HG02642 (cell line): ENCODE measurements around the gene ZPLD1.

Experiments used
- ATAC-seq: cut with Tn5 transposase; IDR thresholded peaks from one replicate; pipeline ENCODE4 v1.9.1; 2021; ENCODE audit warnings: mild to moderate bottlenecking; ENCODE audit not compliant: unreplicated experiment, poor library complexity

ZPLD1 gene

DNA sequence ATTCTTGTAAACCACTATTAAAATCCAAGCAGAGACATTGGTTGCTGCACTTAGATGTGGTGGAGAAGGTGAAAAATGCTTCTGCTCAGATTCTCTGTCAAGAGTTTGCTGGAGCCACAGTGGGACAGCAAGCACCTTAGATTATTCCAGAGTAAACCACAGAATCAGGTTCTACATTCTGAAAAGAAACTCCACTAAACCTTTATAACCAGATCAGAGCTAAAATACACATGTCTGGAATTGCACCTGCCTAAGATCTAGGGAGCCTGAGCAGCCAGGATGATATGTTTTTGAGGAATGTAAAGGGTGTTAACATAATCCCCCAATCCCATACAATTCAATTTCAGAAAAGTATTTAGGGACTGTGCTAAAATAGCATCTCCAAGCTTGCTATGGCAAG is at the start of gene ZPLD1:
Gene ZPLD1, plus strand, starts transcription at position 301 of the 400 bp plus-strand sequence. CDS start 3,473 bp downstream, outside the sequence.
- no peak for ATAC-seq

DNA sequence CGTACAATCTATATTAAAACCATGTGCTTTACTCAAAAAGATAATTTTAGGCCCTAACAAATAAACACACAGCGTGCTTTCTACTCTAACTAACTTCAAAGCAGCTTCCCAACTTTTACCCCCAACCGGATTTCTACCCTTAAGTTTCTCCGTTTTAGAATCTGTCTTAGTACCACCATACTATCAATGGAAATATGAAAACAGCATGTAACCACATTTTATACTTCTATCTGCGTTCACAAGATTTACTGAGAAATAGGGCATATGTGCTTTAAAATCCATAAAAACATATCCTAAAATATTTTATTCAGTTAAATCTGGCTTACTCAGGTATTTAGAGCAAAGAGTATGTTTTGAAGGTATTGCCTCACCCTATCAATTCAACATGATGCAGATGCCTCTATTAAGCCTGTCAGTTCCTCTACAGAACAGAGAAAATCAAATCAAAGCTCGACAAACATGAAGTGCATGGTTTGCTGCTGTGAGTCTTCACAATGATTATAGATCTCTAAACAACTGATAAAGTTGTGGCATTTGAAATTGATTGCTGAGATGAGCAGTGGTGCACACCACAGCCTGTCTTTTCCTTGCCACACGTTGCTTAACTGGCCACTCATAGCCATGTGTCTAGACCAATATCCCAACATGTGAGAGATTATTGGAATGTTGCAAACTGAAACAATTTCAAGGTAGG is 44.5 kb upstream of the ZPLD1 start:
- no peak for ATAC-seq

DNA sequence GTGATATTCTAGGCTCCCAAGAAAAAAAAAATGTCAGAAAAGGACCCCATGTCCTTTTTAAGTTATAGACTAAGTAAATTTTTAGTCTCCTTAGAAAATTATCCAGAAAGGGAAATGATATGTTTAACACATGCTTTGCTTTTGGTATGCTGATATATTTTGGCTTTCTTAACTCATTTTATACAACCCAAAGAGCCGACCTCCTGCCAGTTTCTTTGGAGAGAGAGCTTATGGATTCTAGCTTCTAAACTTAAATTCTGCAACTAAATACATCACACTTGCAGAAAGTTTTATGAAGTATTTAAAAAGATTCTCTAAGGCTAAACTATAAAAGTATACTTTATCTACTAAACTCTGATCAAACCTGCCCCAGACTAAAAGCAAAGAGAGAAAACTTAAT is 43.9 kb upstream of the ZPLD1 start:
- no peak for ATAC-seq

DNA sequence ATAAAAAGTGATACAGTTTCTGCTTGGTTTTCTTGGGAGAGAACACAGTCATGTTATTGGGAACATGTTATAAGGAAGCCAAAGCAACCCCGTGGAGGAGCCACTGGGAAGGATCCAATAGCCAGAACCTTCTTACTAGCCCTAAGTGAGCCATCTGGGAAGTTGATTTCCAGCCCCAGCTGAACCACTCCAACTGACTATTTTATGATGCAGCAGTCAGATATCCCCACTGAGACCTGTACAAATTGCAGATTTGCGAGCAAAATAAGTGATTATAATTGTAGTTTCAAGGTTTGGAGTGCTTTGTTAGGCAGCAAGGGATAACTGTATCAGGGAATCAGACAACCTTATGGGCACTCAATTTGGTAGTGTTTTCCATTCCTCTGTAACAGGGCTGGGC is 43.3 kb upstream of the ZPLD1 start:
- no peak for ATAC-seq

DNA sequence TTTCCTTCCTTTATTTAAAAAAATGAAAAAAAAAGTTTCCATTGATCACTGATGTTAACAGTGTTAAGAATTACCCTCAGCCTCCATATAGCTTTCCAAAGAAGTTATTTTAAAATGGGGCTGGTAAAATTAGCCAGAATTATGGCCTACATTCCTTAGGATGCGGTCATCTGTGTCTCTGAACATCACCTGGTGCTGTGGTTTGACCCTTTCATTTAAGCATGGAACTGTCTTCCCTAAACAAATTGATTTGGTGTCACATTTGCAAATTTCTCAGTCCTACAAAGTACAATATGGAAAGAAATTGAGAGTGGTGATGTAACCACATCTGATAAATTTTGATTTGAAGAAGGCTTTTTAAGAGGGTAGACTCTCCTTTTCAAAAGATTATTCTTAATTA is 40.3 kb upstream of the ZPLD1 start:
- no peak for ATAC-seq

DNA sequence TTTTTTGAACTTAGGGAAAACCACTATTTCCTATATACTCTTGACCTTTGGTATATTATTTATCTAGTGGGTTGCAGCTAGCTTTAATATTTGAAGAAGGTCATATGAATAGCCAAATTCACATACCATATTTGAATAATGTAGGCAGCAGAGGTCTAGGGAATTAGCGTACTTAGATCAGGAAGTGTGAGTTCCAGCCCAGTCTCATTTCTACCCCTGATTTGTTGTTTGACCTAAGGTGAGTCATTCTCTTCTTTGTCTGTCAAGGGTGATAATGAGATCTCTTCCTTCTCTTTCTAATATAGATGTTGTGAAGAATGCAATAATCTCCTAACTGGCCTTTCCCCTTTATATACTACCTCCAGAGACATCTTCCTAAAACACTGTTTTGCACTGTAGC is 36.6 kb upstream of the ZPLD1 start:
- no peak for ATAC-seq

DNA sequence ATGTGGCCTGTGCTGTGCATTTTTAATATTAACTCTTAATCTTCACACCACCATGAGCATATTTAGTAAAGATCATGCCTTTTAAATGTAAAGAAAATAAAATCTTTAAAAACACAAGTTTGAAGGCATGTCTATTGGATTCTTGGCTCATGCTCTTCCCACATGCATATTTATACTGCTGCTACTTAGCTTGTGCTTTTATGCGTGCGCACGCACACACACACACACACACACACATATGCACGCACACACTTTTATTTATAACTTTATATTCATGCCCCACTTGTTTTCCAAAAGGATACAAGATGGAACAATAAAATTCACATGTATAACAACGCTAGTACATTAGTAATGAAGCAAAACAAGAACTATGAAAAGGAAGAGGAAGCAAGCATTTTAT is 36.1 kb upstream of the ZPLD1 start:
- ATAC-seq: no peak

DNA sequence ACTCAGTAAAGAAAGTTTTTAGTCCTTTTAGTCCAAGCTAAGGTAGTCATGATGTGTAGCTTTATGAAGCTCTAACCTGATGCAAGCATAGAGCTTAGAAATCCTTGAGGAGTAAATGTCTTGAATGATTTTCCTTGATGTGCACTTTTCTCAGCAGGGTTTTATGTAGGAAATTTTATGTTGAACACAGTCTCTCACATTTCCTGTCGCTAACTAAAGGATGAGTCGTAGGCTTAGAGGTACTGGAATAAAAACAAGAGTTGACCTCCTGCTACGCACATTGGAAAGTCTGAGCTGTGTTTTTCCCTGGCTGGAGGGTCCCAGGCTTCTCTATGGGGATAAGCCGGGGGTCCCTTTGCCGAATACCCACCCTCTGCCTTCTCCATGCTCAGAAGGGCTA is 34.7 kb upstream of the ZPLD1 start:
- no peak for ATAC-seq

DNA sequence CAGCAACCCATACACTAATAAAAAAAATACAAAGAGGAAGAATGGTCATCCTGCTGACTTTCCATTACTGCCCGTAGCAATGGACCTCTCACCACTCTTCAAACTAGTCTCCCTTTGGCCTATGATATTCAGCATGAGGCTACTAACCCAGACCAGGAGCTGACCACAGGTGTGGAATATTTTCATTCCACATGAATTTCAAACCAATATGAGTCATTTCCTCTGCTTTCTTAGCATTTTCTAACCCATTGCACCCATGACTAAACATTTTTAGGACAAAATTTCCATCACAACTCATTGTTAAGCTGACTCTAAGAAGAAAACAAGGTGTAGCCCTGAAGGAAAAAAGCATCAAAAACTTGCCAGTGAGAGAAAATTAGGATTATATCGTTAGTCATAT is 34.0 kb upstream of the ZPLD1 start:
- no peak for ATAC-seq

DNA sequence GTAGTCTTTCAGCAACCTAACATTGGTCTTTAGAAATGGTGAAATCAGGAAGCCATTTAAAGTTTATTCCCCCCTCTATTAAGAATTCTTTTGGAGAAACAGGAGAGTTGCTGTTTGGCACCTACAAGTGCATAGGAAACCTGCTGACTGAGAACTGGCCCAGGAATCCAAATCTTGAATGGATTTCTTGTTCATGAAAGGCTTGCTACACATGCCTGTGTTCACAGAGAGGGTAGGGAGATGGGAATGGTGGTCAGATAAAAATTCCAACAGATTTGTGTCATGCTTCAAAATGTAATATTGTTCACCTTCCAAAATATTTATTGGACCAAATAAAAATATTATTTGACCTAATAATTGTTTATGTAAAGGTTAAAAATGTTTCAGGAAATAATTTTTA is 24.2 kb upstream of the ZPLD1 start:
- ATAC-seq: no peak

DNA sequence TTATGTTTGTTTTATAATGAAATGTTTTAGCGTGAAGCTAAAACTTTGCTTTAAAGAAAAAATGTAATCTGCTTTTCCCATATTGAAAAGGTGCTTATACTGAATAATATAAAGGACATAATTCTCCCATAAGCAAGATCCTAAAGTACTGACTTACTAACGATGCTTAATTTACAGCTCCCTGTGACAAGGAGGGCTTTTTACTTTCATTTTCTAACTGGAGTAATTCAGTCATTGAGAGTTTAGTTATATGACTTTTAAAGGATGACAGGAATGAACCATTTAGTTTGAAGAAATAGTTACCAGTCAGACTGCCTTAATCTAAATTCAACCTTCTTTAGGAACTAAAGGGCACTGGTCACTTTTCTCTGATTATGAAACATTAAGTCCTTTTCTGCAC is 19.3 kb upstream of the ZPLD1 start:
- no peak for ATAC-seq

DNA sequence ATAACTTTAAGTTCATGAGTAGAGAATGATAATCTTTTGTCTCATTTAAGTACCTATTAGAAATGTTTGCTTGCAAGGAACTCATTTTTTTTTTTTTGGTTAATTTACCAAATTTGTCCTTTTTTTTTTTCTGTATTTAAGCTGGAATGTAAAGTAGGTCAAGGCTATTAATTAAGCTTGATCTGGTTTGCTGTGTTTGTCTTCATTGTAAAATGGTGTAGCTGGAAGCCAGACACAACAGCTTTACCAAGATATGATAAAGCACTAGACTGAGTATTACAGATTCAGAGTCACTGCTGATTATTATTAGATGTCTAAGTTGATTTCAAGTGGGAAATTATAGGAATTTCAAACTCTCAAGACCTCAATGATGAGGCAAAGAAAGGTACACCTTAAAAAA is 15.0 kb upstream of the ZPLD1 start:
- ATAC-seq: no peak

DNA sequence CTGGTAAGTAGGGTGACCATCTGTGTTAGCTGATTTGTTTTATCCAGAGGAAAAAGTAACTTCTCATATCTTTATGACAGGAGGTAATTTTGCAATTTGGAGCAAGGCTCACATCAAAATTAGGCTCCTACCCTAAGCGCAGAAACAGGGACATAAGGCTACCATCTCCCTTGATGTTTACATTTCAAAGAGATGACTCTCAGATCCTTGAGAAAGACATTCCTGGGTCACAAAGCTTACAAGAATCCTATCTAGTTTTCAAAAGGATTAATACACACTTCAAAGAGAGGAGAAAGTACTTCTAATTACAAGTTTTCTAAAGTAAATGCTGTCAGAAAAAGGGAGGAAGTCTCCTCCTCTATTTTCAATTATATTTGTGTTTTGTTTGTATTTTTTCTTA is 7.0 kb downstream of the ZPLD1 start:
- no peak for ATAC-seq

DNA sequence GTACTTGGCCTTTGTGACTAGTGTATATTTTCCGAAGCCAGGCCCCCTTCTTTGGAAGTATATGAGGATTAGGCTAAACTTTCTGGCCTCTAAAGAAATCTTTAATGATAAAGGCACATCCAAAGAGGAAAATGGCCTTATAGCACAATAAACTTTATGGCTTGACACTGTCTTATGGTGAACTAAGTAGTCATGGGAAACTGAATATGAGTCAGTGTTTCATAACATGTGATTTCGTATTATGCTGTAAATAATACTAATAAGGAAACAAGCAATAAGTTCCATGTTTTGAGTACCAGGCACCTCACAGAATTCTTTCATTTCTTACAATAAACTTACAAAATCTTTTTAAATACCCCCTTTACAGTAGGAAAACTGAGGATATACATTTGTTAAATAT is 8.2 kb downstream of the ZPLD1 start:
- no peak for ATAC-seq

DNA sequence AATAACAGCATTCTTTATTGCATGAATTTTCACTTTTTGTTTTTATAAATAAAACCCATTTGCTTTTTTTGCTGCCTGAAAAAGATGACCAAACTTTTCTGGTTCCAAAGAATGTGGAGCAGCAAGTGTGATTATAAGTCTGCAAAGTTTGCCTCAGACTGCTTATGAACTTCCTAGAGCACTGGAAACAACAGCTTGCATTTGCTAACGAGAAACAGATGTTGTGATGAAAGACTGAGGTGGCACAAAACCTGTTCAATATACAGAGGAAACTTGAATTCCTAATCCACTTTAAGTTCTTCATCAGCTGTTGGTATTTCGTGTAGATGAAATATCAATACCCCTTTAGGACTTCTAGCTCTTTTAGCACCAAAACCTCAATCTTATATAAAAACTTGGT is 9.3 kb downstream of the ZPLD1 start:
- ATAC-seq: no peak

DNA sequence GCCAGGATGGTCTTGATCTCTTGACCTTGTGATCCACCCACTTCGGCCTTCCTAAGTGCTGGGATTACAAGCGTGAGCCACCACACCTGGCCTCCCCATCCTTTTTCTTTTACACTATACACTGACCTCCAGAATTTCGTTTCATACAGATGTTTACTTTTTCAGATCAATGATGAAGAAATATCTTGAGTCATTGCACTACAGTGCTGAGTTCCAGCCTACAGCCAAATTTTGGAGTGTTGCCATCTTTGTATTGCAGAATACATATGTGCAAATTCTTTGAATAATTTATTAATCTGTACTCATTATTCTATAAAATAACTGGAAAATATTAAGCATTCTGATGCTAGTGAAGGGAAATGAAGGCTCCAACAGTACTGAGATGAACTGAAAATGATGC is 12.5 kb downstream of the ZPLD1 start:
- ATAC-seq: no peak

DNA sequence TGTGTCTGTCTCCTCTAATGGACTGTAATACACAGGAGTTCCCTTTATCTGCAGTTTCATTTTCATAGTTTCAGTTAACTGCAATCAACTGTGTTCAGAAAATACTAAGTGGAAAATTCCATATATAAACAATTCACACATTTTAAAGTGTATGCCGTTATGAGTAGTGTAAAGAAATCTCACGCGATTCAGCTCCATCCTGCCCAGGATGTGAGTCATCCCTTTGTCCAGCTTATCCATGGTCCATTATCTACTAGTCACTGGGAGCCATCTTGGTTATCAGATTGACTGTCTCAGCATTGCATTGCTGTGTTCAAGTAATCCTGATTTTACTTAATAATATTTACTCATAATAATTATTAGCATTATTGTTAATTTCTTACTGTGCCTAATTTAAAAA is 14.5 kb downstream of the ZPLD1 start:
- no peak for ATAC-seq

DNA sequence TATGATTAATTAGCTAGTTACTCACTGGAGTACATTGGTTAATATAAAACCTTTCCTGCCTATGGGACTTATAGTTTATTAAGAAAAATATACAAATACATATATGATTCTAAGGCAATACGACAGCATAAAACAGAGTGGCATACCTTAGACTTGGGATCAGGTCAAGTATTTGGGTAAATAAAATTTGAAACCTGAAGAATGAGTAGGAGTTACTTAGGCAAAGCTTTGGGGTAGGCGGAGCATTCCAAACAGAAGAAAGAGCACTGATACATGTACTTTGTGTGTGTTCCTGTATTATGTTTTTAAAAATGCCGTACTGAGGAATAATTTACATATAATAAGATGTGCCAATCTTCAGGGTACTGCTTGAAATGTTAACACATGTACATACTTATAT is 15.1 kb downstream of the ZPLD1 start:
- ATAC-seq: no peak

DNA sequence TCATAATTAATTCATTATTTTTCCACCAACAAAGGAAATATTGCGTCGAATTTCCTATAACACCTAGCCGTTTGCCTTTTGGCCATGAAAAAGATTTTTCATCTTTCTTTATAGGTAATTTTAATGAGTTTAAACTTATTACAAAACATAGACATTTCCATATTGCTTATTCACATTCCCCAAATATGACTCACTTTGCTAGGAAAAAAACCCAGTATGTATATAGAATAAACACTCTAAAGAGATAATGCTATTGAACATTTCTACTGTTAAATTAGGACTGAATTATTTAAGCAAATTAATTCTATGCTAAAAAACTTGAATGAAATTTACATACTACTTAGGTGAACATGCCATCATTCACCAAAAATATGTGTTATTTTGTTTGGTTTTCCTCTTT is 16.2 kb downstream of the ZPLD1 start:
- no peak for ATAC-seq

DNA sequence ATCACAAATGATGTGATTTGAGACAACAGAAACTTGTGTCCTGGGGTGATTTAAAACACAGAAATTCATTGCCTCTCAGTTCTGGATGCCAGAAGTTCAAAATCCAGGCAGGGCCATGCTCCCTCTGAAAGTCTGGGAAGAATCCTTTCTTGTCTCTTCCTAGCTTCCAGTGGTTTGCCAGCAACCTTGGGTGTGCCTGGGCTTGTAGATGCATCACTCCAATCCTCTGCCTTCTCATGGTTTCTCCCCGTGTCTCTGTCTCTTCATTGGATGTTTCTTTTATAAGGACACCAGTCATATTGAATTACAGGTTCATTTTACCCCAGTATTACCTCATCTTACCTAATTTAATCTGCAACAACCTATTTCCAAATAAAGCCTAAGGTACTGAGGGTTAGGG is 16.7 kb downstream of the ZPLD1 start:
- ATAC-seq: no peak

DNA sequence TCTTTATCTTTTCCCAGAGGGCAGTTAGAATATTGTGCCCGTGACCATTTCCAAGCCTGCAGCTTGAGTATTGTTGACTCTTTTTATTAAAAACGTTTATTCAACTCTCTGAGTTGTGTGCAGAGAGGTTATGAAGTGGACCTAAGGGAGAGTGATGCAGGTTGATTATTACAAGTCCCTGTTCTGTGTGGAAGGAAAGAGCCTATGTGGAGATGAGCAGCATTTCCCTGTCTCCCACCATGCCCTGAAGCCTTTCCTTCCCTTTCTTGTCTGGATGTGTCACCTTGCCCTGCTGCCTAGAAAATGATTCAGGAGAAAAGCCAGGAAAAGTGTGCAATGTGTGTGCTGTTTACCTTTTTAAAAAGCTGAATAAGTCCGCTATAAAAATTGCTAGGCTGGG is 19.4 kb downstream of the ZPLD1 start:
- no peak for ATAC-seq

DNA sequence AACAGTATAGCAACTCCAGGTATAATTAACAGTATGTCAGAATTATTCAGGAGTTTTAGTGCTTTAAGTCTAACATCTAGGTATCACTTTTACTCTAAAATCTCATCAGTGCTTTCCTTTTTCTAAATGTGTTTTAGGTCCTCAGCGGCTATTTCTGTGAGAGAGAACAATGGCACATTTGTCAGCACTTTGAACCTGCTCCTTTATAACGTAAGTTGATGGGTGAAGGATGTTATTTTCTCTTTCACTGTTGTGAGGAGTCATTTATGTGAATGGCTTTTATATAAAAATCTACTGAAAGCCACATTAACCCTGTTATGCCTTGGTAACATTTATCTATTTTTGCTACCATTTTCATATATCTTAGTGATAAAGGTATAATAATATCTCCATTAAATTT is 22.8 kb downstream of the ZPLD1 start:
- ATAC-seq: no peak

DNA sequence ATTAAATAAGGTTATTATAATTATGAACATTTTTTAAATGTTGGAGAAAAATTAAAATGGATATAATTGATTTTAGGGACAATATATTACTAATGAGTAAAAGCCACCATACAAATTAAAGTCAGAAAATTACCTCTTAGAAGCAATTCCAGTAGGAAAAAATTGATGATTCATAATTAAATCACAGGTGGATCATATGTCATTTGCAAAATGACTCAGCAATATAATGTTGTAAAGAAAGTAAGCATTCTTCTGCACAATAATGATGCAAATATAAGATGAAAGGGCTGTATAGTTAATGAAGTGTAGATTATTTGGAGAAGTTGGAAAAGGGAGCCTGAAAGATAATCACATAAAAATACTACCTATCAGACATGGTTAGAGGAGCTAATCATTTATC is 25.8 kb downstream of the ZPLD1 start:
- ATAC-seq: no peak
